A549 (cell line): ENCODE results near the gene RAX2.

Source experiments
- CHD4 ChIP-seq: fragments of 200-600 bp; sonication (generic); IDR thresholded peaks from 2 replicates; pipeline ENCODE4 v1.6.1; 2016; ENCODE audit warnings: antibody characterized with exemption, mild to moderate bottlenecking, borderline replicate concordance
- EHMT2 ChIP-seq: fragments of 200-600 bp; sonication (generic); IDR thresholded peaks from 2 replicates; pipeline ENCODE4 v1.6.1; 2016; ENCODE audit warnings: antibody characterized with exemption, low read depth, mild to moderate bottlenecking, moderate library complexity
- ESRRA ChIP-seq: fragments of 150-350 bp; IDR thresholded peaks from 2 replicates; pipeline ENCODE4 v1.6.1; 2014; ENCODE audit warnings: mild to moderate bottlenecking, low read length, borderline replicate concordance
- KDM5A ChIP-seq: fragments of 200-600 bp; sonication (generic); IDR thresholded peaks from 2 replicates; pipeline ENCODE4 v1.6.1; 2016; ENCODE audit warnings: antibody characterized with exemption, mild to moderate bottlenecking
- NPAS2 ChIP-seq: fragments of 250-450 bp; sonication (Bioruptor Pico); IDR thresholded peaks from 2 replicates; pipeline ENCODE4 v1.8.0; 2022; ENCODE audit warnings: mild to moderate bottlenecking, moderate library complexity, borderline replicate concordance
- POLR2A ChIP-seq: IDR thresholded peaks from 2 replicates; pipeline ENCODE4 v1.6.1; 2012; ENCODE audit warnings: mild to moderate bottlenecking, low read length
- RAD21 ChIP-seq, 2 experiments: fragments of >200 bp in 1 of 2; sonication (Bioruptor Twin) in 1 of 2; formaldehyde crosslinking in 1 of 2; IDR thresholded peaks in 1 of 2; conservative IDR thresholded peaks in 1 of 2; 2 replicates in 1 of 2; 3 replicates in 1 of 2; pipeline ENCODE4 v1.6.1; 2012 to 2018; ENCODE audit warnings: inconsistent platforms in 1 of 2
- RARB ChIP-seq: fragments of 250-450 bp; sonication (Bioruptor Pico); IDR thresholded peaks from 2 replicates; pipeline ENCODE4 v1.8.0; 2021; ENCODE audit warnings: mild to moderate bottlenecking, moderate library complexity
- SREBF2 ChIP-seq: fragments of 450-650 bp; IDR thresholded peaks from 2 replicates; pipeline ENCODE4 v1.6.1; 2014; ENCODE audit warnings: mild to moderate bottlenecking, moderate library complexity
- TP53 ChIP-seq: fragments of 250-450 bp; sonication (Bioruptor Pico); IDR thresholded peaks from 2 replicates; pipeline ENCODE4 v1.5.0; 2021; ENCODE audit warnings: mild to moderate bottlenecking, moderate library complexity
- ZC3H11A ChIP-seq: fragments of 450-650 bp; IDR thresholded peaks from 2 replicates; pipeline ENCODE4 v1.6.1; 2014; ENCODE audit warnings: antibody characterized with exemption, mild to moderate bottlenecking
- TF ChIP-seq, protein P1 (sequence below): fragments of >200 bp; sonication (Bioruptor Twin); formaldehyde crosslinking; IDR thresholded peaks from 3 replicates; pipeline ENCODE4 v1.5.1; 2016
- TF ChIP-seq, protein P2 (sequence below): fragments of 200-600 bp; sonication (generic); IDR thresholded peaks from 2 replicates; pipeline ENCODE4 v1.6.1; 2016; ENCODE audit warnings: antibody characterized with exemption, mild to moderate bottlenecking, moderate library complexity
- TF ChIP-seq, protein P3 (sequence below): IDR thresholded peaks from 2 replicates; pipeline ENCODE4 v1.6.1; 2012; ENCODE audit warnings: low read depth, borderline replicate concordance

DNA sequence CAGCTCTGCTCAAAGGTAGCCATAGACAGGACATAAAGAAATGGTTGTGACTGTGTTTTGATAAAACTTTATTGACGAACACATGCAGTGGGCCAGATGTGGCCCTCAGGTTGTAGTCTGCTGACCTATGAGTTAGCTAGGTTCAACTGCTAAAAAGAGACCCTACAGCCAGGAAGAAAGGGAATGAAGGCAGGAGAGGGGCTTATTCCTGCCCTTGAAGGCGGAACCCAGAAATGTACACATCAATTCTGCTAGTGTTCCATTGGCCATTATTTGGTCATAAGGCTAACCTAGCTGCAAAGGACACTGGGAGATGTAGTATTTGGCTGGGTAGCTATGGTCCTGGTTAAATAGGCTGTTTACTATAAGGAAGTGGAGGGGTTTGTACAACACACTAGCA lies 28.5 kb downstream of the RAX2 start:
- TF ChIP-seq POLR2A (no peak), TP53 (CRISPR knock-in tag) (no peak), CHD4 (no peak), ESRRA (no peak), SREBF2 (no peak), ZC3H11A (no peak), RAD21 (conservative IDR thresholded peaks at IDR 0.05 in 1 of 2, IDR thresholded peaks at IDR 0.05 in 1 of 2) (no peak), EHMT2 (no peak), RARB (CRISPR knock-in tag) (no peak), KDM5A (no peak), NPAS2 (no peak)
- TF ChIP-seq, protein P1, sequence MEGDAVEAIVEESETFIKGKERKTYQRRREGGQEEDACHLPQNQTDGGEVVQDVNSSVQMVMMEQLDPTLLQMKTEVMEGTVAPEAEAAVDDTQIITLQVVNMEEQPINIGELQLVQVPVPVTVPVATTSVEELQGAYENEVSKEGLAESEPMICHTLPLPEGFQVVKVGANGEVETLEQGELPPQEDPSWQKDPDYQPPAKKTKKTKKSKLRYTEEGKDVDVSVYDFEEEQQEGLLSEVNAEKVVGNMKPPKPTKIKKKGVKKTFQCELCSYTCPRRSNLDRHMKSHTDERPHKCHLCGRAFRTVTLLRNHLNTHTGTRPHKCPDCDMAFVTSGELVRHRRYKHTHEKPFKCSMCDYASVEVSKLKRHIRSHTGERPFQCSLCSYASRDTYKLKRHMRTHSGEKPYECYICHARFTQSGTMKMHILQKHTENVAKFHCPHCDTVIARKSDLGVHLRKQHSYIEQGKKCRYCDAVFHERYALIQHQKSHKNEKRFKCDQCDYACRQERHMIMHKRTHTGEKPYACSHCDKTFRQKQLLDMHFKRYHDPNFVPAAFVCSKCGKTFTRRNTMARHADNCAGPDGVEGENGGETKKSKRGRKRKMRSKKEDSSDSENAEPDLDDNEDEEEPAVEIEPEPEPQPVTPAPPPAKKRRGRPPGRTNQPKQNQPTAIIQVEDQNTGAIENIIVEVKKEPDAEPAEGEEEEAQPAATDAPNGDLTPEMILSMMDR = no peak
- TF ChIP-seq, protein P2, sequence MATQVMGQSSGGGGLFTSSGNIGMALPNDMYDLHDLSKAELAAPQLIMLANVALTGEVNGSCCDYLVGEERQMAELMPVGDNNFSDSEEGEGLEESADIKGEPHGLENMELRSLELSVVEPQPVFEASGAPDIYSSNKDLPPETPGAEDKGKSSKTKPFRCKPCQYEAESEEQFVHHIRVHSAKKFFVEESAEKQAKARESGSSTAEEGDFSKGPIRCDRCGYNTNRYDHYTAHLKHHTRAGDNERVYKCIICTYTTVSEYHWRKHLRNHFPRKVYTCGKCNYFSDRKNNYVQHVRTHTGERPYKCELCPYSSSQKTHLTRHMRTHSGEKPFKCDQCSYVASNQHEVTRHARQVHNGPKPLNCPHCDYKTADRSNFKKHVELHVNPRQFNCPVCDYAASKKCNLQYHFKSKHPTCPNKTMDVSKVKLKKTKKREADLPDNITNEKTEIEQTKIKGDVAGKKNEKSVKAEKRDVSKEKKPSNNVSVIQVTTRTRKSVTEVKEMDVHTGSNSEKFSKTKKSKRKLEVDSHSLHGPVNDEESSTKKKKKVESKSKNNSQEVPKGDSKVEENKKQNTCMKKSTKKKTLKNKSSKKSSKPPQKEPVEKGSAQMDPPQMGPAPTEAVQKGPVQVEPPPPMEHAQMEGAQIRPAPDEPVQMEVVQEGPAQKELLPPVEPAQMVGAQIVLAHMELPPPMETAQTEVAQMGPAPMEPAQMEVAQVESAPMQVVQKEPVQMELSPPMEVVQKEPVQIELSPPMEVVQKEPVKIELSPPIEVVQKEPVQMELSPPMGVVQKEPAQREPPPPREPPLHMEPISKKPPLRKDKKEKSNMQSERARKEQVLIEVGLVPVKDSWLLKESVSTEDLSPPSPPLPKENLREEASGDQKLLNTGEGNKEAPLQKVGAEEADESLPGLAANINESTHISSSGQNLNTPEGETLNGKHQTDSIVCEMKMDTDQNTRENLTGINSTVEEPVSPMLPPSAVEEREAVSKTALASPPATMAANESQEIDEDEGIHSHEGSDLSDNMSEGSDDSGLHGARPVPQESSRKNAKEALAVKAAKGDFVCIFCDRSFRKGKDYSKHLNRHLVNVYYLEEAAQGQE = no peak
- TF ChIP-seq, protein P3, sequence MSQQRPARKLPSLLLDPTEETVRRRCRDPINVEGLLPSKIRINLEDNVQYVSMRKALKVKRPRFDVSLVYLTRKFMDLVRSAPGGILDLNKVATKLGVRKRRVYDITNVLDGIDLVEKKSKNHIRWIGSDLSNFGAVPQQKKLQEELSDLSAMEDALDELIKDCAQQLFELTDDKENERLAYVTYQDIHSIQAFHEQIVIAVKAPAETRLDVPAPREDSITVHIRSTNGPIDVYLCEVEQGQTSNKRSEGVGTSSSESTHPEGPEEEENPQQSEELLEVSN = no peak
